GM18870 (cell line): ENCODE data around the gene VTI1A.
"Not testable (repeated sequence)": the region's sequence is repeated elsewhere in the genome, so short reads cannot be mapped to it uniquely, and the experiment has no call there.

Experiments used
- ATAC-seq: cut with Tn5 transposase; IDR thresholded peaks from one replicate; pipeline ENCODE4 v1.9.1; 2021; ENCODE audit warnings: moderate library complexity; ENCODE audit not compliant: unreplicated experiment

VTI1A gene

GRCh38 chr10:112713411-112713810, 266.4 kb downstream of the VTI1A start:
- ATAC-seq = no peak

- no peak for ATAC-seq
Measured at GRCh38 chr10:112715581-112715980, 268.6 kb downstream of the VTI1A start.

DNA sequence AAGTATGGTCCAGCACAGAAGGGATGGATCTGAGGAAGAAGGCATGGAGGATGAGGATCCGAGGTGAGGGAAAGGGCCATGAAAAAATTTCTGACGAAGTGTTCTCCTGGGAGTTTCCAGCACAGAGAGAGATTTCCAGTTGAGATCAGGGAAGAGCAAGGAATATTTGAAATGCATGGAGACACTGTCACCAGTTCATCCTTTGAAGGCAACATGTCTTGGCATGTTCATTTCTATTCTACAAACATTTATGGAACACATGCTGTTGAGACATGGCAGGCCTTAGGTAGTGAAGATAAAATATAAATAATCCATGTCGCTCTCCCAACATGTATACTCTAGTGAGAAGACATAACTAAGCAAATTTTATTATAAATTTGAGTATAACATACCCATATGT, 269.1 kb downstream of the VTI1A start:
- ATAC-seq = no peak

DNA sequence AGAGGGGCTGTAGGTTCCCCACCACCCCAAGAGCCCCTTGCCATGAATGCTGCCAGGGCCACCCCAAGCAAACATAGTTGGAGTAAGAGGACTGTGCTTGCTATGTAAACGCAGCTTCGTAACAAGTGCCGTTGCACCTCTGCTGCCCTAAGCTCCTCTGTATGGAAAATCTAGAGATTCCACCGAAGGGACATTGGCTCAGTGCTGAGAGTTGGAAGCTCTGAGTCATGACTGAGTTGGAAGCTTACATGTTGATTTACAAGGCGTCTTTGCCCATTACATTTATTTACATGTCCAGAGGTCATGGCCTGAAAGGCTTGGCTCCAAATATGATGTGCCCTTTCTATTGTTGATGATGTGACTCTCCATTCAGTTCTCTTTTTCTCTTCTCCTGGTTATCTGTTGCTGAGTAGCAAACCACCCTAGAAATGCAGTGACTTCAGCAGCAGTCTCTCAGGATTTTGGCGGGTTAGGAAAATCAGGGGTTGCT, 270.0 kb downstream of the VTI1A start:
- no peak for ATAC-seq

GRCh38 chr10:112720178-112720577, 273.2 kb downstream of the VTI1A start:
- ATAC-seq = no peak

- ATAC-seq = peak; percentile 76
Measured at GRCh38 chr10:112721080-112721698, 274.2 kb downstream of the VTI1A start.

- no peak for ATAC-seq
Measured at GRCh38 chr10:112722758-112723157, 275.7 kb downstream of the VTI1A start.

GRCh38 chr10:112723876-112724275, 276.9 kb downstream of the VTI1A start:
- no peak for ATAC-seq

- ATAC-seq = no peak
Measured at GRCh38 chr10:112724404-112724991, 277.5 kb downstream of the VTI1A start.

DNA sequence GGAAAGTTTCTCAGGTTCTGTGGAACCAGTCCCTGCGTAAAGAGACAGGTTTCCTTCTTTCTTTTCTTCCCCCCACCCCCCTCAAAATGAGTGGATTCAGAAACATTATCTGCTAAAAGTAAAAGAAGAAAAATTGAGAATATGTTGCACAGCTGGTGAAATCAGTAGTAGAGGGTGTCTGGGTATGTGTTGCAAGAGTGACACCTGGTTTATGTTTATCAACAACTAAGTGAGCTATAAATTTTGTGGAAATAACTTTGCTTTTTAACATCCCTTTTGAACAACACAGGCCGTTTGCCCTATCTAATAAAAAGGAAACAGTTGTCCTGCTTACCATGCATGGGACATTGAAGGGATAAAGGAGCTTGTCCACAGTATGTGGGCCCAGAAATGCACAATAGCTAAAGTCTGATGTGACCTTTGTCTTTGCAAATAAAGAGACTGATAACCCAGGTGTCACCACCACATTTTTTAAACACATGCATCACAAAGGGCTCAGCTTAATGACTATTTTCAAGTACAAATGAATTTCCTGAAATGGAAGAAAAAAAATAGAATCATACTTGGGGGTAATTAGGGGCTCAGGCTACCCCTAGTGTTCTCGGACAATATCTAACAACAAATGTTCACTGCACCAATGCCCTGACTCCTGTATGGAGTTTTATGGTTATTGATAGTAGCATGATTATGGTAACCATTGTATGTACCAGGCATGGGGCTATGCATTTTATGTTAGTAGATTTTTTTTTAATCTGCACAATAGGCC, 281.3 kb downstream of the VTI1A start:
- ATAC-seq = no peak

DNA sequence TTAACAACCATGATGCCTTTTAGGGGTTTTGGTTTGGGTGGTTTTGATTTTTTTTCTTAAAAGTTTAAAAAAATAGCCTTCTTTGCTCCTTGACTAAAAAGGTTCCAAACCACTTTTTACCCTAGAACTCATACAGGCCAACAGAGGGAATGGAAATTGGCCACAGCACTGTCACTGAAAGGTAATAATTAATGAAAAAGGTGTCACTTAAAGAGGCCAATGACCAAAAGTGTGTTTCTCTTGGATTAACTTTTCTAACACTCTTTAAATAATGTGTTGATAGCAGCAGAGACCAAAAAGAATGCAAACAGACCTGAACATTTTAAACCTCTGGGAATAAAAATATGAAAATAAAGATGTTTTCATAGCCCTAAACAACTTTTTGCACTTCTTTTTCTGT, 282.0 kb downstream of the VTI1A start:
- peak; percentile 54 for ATAC-seq

DNA sequence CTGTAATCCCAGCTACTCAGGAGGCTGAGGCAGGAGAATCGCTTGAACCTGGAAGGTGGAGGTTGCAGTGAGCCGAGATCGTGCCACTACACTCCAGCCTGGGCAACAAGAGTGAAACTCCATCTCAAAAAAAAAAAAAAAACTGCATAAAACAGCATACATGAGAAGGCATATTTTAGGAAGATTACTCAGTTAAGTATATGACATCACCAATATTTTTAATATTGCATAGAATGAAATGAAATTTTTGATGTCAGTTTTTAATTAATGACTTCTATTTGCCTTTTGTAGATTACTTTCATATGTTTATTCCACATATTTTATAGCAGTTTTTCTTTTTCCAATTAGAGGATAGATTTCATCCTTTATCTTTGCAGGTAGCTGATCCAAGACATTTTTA, 284.4 kb downstream of the VTI1A start:
- ATAC-seq = not testable (repeated sequence)

GRCh38 chr10:112732277-112732921, 285.4 kb downstream of the VTI1A start:
- no peak for ATAC-seq

- no peak for ATAC-seq
Measured at GRCh38 chr10:112735041-112735695, 288.2 kb downstream of the VTI1A start.

DNA sequence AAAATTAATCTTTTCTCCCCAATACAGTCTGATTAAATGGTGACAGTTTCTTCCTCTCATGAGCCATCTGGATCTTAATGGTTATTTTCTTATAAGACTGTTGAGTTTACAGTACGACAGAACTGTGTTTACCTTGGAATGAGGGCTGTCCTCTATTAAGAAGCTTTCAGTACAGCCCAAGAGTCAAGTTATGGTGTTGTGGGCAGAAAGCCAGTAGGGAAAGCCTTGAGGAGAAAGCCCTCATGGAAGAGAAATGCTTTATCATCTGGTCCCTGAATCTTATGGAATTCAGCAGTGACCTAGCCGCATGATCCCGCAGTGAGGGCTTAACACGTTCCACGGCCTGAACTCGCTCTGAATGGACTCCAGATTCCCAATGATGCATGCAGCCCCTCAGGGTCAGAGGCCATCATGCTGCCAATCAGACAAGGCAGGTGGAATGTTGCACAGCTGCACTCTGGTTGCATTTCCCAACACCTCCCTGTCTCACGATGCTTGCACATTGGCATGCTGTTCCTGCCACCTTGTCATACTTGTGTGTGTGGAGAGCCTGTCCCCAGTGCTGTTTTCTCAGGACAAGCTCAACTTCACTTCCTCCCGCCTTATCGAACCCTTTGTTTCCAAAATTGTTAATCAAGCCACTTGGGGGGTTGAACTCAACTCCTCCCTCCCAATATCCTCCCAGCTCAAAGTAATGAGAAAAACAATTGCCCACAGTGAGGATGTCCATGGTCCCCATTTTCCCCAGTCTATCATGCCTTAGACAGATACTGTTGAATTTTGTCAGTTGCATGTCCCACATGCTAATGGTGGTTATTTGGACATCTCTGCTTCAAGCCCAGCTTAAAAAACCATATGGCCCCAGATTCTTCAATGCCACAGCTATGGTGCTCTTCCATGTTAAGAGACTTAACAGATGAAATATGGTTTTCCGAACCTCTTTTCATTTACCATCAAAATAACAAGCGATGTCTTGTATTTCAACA, 291.9 kb downstream of the VTI1A start:
- ATAC-seq = no peak

DNA sequence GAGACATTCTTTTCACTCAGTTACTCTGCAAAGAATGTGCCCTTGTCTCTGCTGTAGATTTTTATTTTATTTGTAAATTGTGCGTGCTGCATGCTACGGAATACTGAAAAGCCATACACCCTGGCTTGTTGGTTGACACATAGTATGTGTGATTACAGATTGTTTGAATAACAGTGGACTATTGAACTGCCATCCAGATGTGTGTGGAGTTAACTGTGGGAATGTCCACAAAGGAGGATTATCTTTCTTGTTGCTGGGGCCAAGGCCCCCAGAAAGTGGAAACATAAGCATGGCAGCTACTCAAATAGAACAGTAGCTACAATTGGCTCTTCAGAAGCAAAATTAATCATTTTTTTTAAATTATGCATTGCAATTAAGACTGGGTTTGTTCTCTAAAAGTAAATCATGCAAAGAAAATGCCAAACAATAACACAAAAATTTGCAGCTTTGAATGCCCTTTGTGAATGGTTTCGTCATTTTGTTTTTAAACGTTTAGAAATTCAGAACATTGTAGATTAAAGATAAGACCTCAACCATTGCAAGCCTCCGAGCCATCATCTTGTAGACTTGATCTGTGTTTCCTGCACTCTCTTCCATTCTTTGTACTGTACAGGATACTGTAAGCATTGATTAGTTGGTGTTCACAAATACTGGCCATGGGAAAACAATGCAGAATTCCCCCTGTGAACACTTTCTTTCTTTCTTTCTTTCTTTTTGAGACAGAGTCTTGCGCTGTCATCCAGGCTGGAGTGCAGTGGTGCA, 292.8 kb downstream of the VTI1A start:
- no peak for ATAC-seq

GRCh38 chr10:112741830-112742402, 294.9 kb downstream of the VTI1A start:
- no peak for ATAC-seq

GRCh38 chr10:112744181-112745096, 297.4 kb downstream of the VTI1A start:
- ATAC-seq = no peak
